NB4 (cell line): ENCODE measurements around the gene RAB3IP.

Source experiments
- DNase-seq: peaks from one replicate; pipeline ENCODE4 v3.0.0; 2010; ENCODE audit warnings: low read depth
- H3K4me3 ChIP-seq: one replicate; pipeline ENCODE4 v1.5.1; 2011; ENCODE audit warnings: mild to moderate bottlenecking, low read depth, low read length, moderate library complexity
- MYC ChIP-seq: IDR thresholded peaks from 2 replicates; pipeline ENCODE4 v1.6.1; 2011; ENCODE audit warnings: low read depth, low read length
- POLR2A ChIP-seq: IDR thresholded peaks from 2 replicates; pipeline ENCODE4 v1.6.1; 2011; ENCODE audit warnings: mild to moderate bottlenecking; ENCODE audit not compliant: insufficient read length; ENCODE audit errors: extremely low read depth
- TF ChIP-seq, protein P1 (sequence below): IDR thresholded peaks from one replicate; pipeline ENCODE4 v1.5.1; 2012; ENCODE audit warnings: low read depth, low read length
- TF ChIP-seq, protein P2 (sequence below): IDR thresholded peaks from 2 replicates; pipeline ENCODE4 v1.6.1; 2011; ENCODE audit warnings: low read depth, low read length

RAB3IP gene

GRCh38 chr12:69824966-69825560 is 86.4 kb downstream of the RAB3IP start, which contains the start of gene MYRFL:
TSS of gene MYRFL (plus strand) at chr12:69825227. CDS start at chr12:69825518, 291 bp downstream.
- DNase-seq = no peak
- TF ChIP-seq, protein P1, sequence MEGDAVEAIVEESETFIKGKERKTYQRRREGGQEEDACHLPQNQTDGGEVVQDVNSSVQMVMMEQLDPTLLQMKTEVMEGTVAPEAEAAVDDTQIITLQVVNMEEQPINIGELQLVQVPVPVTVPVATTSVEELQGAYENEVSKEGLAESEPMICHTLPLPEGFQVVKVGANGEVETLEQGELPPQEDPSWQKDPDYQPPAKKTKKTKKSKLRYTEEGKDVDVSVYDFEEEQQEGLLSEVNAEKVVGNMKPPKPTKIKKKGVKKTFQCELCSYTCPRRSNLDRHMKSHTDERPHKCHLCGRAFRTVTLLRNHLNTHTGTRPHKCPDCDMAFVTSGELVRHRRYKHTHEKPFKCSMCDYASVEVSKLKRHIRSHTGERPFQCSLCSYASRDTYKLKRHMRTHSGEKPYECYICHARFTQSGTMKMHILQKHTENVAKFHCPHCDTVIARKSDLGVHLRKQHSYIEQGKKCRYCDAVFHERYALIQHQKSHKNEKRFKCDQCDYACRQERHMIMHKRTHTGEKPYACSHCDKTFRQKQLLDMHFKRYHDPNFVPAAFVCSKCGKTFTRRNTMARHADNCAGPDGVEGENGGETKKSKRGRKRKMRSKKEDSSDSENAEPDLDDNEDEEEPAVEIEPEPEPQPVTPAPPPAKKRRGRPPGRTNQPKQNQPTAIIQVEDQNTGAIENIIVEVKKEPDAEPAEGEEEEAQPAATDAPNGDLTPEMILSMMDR = no peak
- TF ChIP-seq, protein P2, sequence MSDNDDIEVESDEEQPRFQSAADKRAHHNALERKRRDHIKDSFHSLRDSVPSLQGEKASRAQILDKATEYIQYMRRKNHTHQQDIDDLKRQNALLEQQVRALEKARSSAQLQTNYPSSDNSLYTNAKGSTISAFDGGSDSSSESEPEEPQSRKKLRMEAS = no peak
- TF ChIP-seq POLR2A (no peak), MYC (no peak)
- no peak within 1 kb of the TSS for H3K4me3 ChIP-seq

DNA sequence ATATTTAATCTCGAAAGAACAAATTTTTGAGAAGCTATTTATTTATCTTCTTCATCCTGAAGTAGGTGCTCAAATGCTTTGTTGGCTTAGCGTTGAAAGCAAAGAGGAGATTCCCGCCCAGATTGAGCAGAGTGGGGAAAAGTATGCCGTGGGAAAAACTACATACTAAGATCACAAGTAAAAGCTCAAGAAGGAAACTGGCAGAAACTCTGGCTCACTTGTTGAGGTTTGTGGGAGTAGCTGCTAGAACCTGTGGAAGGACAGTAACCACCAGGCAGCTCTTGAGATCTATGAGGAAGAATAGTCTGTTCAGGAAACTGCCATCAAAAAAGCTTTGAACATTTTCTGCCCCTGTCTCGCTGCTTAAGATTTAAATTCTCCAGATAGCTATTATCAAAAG is 90.2 kb downstream of the RAB3IP start:
- no peak overlapping the region for H3K4me3 ChIP-seq
- DNase-seq = no peak
- TF ChIP-seq, protein P2 = no peak
- TF ChIP-seq POLR2A (no peak), MYC (no peak)
- TF ChIP-seq, protein P1 = no peak

DNA sequence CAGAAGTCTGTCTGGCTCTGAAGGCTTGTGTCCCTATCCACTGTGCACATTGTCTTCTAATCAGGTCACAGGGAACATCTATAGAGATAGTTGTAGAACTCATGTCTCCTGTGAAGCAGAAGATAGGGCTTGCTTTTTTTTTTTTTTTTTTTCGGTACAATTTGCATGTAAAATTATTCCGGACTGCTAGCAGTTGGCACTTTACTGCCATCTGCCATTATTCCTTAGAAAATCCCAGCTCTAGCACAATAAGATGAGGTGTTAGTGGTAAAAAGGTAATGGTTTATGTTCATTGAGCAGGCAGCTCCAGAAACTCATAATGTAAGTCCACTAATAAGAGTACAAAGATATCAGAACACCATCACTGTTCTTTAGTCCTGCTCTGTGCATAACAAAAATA is 95.0 kb downstream of the RAB3IP start:
- TF ChIP-seq, protein P1 = no peak
- TF ChIP-seq MYC (no peak), POLR2A (no peak)
- TF ChIP-seq, protein P2 = no peak
- H3K4me3 ChIP-seq = no peak overlapping the region
- DNase-seq = no peak

DNA sequence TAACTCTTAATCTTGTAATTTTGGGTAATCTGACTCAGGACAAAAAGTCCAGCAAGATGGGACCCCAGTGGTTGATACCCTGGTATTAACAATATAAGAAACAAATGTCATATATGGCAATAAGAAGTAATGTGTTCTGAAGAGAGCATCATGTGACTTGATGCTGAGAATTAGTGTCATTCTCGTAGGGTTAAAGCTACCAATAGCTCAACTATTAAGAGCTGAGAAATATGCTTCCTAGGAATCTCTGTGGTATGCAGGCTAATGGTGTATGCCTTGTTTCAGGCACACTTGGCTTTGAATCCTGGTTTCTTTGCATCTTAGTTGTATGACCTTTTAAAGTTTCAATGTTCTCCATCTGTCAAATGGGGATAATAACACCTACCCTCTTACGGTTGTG is 95.5 kb downstream of the RAB3IP start:
- no peak for DNase-seq
- TF ChIP-seq, protein P2 = no peak
- TF ChIP-seq POLR2A = no peak
- TF ChIP-seq MYC = no peak
- TF ChIP-seq, protein P1 = no peak
- no peak overlapping the region for H3K4me3 ChIP-seq

- DNase-seq = no peak
- no peak overlapping the region for H3K4me3 ChIP-seq
- TF ChIP-seq, protein P1 = no peak
- TF ChIP-seq, protein P2 = no peak
- TF ChIP-seq POLR2A = no peak
- no peak for TF ChIP-seq MYC
Observed at GRCh38 chr12:69834576-69834975, 95.9 kb downstream of the RAB3IP start.

DNA sequence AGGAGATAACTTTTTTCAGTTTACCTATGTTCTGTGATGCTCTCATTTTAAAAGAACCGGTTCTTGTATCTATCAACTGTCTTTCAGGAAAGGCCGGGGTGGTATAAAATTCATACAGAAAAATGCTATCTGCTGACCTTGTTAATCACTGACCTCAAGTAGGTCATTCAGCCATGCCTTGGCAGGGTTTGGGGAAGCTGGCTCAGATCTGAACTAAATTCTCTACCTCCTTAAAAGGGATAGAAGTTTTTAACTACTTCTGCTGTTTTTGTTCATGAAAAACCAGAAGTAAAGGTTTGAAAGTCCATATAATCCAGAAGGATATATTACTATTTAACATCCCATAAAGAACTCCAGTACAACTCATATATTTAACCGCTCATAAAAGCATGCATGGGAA is 96.4 kb downstream of the RAB3IP start:
- TF ChIP-seq POLR2A (no peak), MYC (no peak)
- TF ChIP-seq, protein P1 = no peak
- TF ChIP-seq, protein P2 = no peak
- no peak for DNase-seq
- H3K4me3 ChIP-seq = no peak overlapping the region
